HL-60 (cell line): ENCODE results near the gene GABRA4.

Experiments
- DNase-seq, 2 experiments: peaks; one replicate each; pipeline ENCODE4 v3.0.0-alpha.2; 2010 to 2020; ENCODE audit warnings: low read depth in 1 of 2, low spot score in 1 of 2
- H3K27ac ChIP-seq: fragments of 250-450 bp; sonication (Bioruptor Pico); replicated peaks from 2 replicates; pipeline ENCODE4 v1.5.1; 2020; ENCODE audit warnings: mild to moderate bottlenecking, moderate library complexity
- H3K27me3 ChIP-seq: fragments of 250-450 bp; sonication (Bioruptor Pico); 2 replicates; pipeline ENCODE4 v1.5.1; 2021; ENCODE audit warnings: mild to moderate bottlenecking, moderate library complexity; ENCODE audit not compliant: insufficient read depth, poor library complexity, severe bottlenecking
- H3K4me3 ChIP-seq: replicated peaks from 2 replicates; pipeline ENCODE4 v1.5.1; 2011; ENCODE audit warnings: mild to moderate bottlenecking, control low read depth, low read length; ENCODE audit not compliant: insufficient read depth
- CTCF ChIP-seq: IDR thresholded peaks from one replicate; pipeline ENCODE4 v1.5.1; 2011; ENCODE audit warnings: low read length, control low read depth, inconsistent platforms; ENCODE audit not compliant: insufficient read depth
- GABPA ChIP-seq: IDR thresholded peaks from 2 replicates; pipeline ENCODE4 v1.6.1; 2012; ENCODE audit warnings: low read depth
- POLR2AphosphoS5 ChIP-seq: IDR thresholded peaks from 2 replicates; pipeline ENCODE4 v1.6.1; 2012; ENCODE audit warnings: low read depth
- REST ChIP-seq: IDR thresholded peaks from 2 replicates; pipeline ENCODE4 v1.6.1; 2012; ENCODE audit warnings: low read depth; ENCODE audit not compliant: insufficient replicate concordance
- SPI1 ChIP-seq: IDR thresholded peaks from 2 replicates; pipeline ENCODE4 v1.6.1; 2012; ENCODE audit warnings: low read depth, mild to moderate bottlenecking, borderline replicate concordance

Gene GABRA4

GRCh38 chr4:46937493-46937892 lies 55.9 kb downstream of the GABRA4 start:
- Histone ChIP-seq H3K27ac (no peak overlapping the region), H3K4me3 (no peak overlapping the region), H3K27me3 (no peaks in the 10 kb centered on the region)
- no peak for DNase-seq
- TF ChIP-seq POLR2AphosphoS5: no peak
- no peak for TF ChIP-seq GABPA
- TF ChIP-seq CTCF: no peak
- no peak for TF ChIP-seq SPI1
- no peak for TF ChIP-seq REST

GRCh38 chr4:46934726-46935125 lies 58.7 kb downstream of the GABRA4 start:
- Histone ChIP-seq H3K27me3 (no peaks in the 10 kb centered on the region), H3K27ac (no peak overlapping the region), H3K4me3 (no peak overlapping the region)
- TF ChIP-seq POLR2AphosphoS5 (no peak), CTCF (no peak), REST (no peak), SPI1 (no peak; the same call in 1 of the 2 replicates), GABPA (no peak)
- DNase-seq: no peak

GRCh38 chr4:46933686-46934085 lies 59.7 kb downstream of the GABRA4 start:
- DNase-seq: no peak
- no peaks in the 10 kb centered on the region for H3K27me3 ChIP-seq
- no peak overlapping the region for H3K4me3 ChIP-seq
- TF ChIP-seq POLR2AphosphoS5 (no peak), GABPA (no peak)
- no peak overlapping the region for H3K27ac ChIP-seq

GRCh38 chr4:46931981-46932380 lies 61.4 kb downstream of the GABRA4 start:
- H3K4me3 ChIP-seq: no peak overlapping the region
- peak; percentile 8 to 41 for DNase-seq
- H3K27me3 ChIP-seq: no peaks in the 10 kb centered on the region
- no peak for TF ChIP-seq REST
- TF ChIP-seq CTCF: peak; percentile 25
- no peak overlapping the region for H3K27ac ChIP-seq
